ENCODE measurements around the gene ENTPD3. TPM values are rescaled to one million over a fixed set of nuclear protein-coding genes. Genes with fewer than 3 reads are reported as not detected.

ENTPD3 gene
- total RNA-seq, 4 donors from 2014 or later = 0.88 to 4.9 (median 2.1) TPM

DNA sequence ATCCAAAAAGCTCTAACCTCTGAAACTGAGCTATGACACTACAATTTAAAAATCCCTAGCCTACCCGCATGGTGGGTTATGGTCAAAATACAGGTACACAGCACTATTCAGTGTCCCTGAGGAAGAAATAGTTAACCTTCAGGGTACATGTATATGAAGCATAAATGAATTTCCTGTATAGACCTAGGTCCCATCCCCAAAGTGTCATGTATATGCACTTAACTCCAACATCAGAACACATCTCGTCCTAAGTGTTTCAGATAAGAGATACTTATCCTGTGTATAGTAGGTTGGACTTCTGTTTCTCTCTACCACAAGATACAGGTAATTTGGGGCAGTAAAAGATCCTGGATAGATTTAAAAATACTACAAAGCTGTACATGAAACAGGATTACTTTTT lies 76.6 kb downstream of the ENTPD3 start:
- DNase-seq = no peak
- peaks cover 1 to 2% of the 10 kb centered on the region in 2 donors for H3K4me1 ChIP-seq
- H3K27ac ChIP-seq = no peak overlapping the region
- TF ChIP-seq, protein P1, sequence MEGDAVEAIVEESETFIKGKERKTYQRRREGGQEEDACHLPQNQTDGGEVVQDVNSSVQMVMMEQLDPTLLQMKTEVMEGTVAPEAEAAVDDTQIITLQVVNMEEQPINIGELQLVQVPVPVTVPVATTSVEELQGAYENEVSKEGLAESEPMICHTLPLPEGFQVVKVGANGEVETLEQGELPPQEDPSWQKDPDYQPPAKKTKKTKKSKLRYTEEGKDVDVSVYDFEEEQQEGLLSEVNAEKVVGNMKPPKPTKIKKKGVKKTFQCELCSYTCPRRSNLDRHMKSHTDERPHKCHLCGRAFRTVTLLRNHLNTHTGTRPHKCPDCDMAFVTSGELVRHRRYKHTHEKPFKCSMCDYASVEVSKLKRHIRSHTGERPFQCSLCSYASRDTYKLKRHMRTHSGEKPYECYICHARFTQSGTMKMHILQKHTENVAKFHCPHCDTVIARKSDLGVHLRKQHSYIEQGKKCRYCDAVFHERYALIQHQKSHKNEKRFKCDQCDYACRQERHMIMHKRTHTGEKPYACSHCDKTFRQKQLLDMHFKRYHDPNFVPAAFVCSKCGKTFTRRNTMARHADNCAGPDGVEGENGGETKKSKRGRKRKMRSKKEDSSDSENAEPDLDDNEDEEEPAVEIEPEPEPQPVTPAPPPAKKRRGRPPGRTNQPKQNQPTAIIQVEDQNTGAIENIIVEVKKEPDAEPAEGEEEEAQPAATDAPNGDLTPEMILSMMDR (IDR thresholded peaks at IDR 0.05) = no peak
- no peak for TF ChIP-seq POLR2A (IDR thresholded peaks at IDR 0.05)
- no peak overlapping the region for H3K4me3 ChIP-seq
- intact Hi-C loops (cut with DNase I; ENCODE audit: low total_unique reads) = no loop called here
- H3K9me3 ChIP-seq = no peaks in the 10 kb centered on the region
- no peaks in the 10 kb centered on the region for H3K36me3 ChIP-seq
- H3K27me3 ChIP-seq = no peaks in the 10 kb centered on the region

DNA sequence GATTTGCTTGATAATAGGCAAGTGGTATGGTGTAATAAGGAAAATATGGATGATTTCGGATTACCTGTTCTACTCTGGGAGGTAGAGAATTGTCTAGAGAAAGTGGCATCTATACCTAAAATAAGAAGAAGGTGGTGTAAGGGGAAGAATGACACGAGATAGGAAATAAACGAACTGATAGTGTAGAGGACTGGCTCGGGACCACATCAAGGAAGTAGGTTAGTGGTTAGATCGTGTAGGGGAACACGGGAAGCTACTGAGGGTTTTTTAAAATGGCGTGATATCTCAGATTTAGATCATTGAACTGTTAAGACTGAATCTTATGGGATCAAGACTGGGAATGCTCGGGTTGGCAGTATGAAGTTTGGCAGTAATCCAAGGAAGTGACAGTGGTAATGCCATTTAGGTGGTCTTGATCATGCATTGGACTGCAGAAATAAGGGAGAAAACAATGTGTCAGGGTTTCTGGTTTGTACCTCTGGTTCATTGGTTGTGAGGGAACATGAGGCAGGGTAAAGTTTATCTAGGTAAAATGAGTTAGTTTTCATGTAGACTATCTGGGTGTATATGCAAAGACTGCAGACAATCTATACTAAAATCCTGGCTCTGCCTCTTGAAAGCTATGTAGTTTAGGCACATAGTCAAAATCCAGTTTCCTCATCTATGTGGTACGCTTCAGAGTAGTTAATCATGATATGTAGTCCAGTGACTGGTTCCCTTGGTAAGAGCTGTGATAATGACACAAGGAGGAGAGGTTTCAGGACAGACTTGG lies 77.5 kb downstream of the ENTPD3 start:
- intact Hi-C loops (cut with DNase I; ENCODE audit: low total_unique reads) = no loop called here
- TF ChIP-seq, protein P1 (IDR thresholded peaks at IDR 0.05) = no peak
- TF ChIP-seq POLR2A (IDR thresholded peaks at IDR 0.05) = no peak
- no peaks in the 10 kb centered on the region for H3K27me3 ChIP-seq
- H3K4me3 ChIP-seq = no peak overlapping the region
- H3K9me3 ChIP-seq = no peaks in the 10 kb centered on the region
- H3K36me3 ChIP-seq = no peaks in the 10 kb centered on the region
- no peak for DNase-seq
- H3K27ac ChIP-seq = no peak overlapping the region
- peaks cover 0 to 2% of the 10 kb centered on the region in 2 donors for H3K4me1 ChIP-seq

DNA sequence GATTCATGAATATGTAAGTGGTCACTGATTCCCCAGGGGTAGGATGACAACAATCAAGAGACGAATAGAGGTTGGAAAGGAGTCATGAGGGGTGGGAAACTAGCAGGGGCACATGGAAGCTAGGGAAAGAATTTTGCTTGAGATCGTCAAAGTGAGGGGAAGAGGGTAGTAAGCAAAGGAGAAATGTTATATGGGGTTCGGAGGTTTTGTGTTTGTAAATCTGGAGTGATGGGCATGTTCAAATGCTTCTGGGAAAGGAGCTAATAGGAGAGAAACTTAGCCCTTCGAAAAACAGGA lies 78.1 kb downstream of the ENTPD3 start:
- H3K4me1 ChIP-seq = no peaks in the 10 kb centered on the region
- TF ChIP-seq, protein P1 (IDR thresholded peaks at IDR 0.05) = no peak
- TF ChIP-seq POLR2A (IDR thresholded peaks at IDR 0.05) = no peak
- H3K36me3 ChIP-seq = no peaks in the 10 kb centered on the region
- no peak overlapping the region for H3K27ac ChIP-seq
- no peak for DNase-seq
- no peaks in the 10 kb centered on the region for H3K9me3 ChIP-seq
- intact Hi-C loops (cut with DNase I; ENCODE audit: low total_unique reads) = no loop called here
- no peaks in the 10 kb centered on the region for H3K27me3 ChIP-seq
- H3K4me3 ChIP-seq = no peak overlapping the region

DNA sequence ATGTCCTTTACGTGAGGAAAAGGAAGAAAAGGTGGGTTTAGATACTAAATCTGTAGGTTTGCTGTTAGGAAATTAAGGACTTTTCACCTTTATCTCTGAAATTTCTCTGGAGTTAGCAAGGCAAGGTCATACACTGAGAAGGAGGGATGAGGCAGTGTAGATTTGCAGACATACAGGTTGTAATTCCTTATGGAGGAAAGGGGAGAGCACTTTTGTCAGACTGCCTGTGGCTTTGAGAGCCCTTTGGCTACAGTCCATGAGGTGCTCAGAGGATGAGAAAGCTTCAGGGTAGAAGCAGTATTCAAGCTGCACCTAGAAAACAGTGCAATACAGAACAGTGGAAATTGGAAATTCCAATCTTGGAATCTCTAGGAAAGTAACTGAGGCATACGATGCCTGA lies 78.5 kb downstream of the ENTPD3 start:
- no peaks in the 10 kb centered on the region for H3K36me3 ChIP-seq
- intact Hi-C loops (cut with DNase I; ENCODE audit: low total_unique reads) = no loop called here

DNA sequence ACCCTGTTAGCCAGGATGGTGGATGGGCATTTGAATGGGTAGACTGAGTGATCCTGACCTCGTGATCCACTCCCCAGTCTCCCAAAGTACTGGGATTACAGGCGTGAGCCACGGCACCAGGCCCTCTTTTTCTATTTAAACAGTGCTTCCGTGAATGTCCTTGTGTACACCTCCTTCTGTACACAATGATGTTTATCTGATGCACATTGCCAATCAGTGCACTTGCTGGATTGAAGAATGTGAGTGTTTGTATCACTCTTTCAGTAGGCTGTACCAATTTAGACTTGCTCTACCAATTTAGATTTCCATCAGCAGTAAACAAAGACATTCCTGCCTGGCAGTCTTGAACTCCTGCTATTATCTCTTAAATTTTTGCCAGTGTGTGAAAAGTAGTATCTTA lies 81.0 kb downstream of the ENTPD3 start:
- H3K27ac ChIP-seq = no peak overlapping the region
- H3K4me3 ChIP-seq = no peak overlapping the region
- H3K9me3 ChIP-seq = no peaks in the 10 kb centered on the region
- no peak for DNase-seq
- TF ChIP-seq, protein P1 (IDR thresholded peaks at IDR 0.05) = no peak
- TF ChIP-seq POLR2A (IDR thresholded peaks at IDR 0.05) = no peak
- H3K4me1 ChIP-seq = no peaks in the 10 kb centered on the region
- H3K36me3 ChIP-seq = no peaks in the 10 kb centered on the region
- no peaks in the 10 kb centered on the region for H3K27me3 ChIP-seq
- intact Hi-C loops (cut with DNase I; ENCODE audit: low total_unique reads) = no loop called here

More for the DNA sequence above, 78.5 kb downstream of the ENTPD3 start:
- Histone ChIP-seq H3K4me1 (no peaks in the 10 kb centered on the region), H3K27me3 (no peaks in the 10 kb centered on the region), H3K27ac (no peak overlapping the region), H3K4me3 (no peak overlapping the region), H3K9me3 (no peaks in the 10 kb centered on the region)
- TF ChIP-seq POLR2A (IDR thresholded peaks at IDR 0.05) = no peak
- TF ChIP-seq, protein P1 (IDR thresholded peaks at IDR 0.05) = no peak
- no peak for DNase-seq
